ENCODE results near the gene RFC3. TPM values are rescaled to one million over a fixed set of nuclear protein-coding genes. Genes with fewer than 3 reads are reported as not detected.
A peak's percentile ranks its signal among the peaks of the same experiment; 100 is the strongest.

Gene RFC3
- polyA plus RNA-seq, 6 donors from 2014 or later: 6.7 to 10.9 (median 8.0) TPM

- no peaks in the 10 kb centered on the region for H3K27me3 Mint-ChIP-seq
- H3K4me1 Mint-ChIP-seq: no peaks in the 10 kb centered on the region
- no peak for DNase-seq
- H3K9me3 Mint-ChIP-seq: peaks cover 0 to 5% (median 0%) of the 10 kb centered on the region in 7 donors
- no peak for ATAC-seq (ENCODE audit: low read depth in 2 of 2)
- peaks cover 4 to 11% of the 10 kb centered on the region in 2 donors for H3K36me3 Mint-ChIP-seq
- H3K4me3 Mint-ChIP-seq: no peak overlapping the region
- no peak overlapping the region for H3K27ac Mint-ChIP-seq
Measured at GRCh38 chr13:33876716-33877394, 58.9 kb downstream of the RFC3 start.

DNA sequence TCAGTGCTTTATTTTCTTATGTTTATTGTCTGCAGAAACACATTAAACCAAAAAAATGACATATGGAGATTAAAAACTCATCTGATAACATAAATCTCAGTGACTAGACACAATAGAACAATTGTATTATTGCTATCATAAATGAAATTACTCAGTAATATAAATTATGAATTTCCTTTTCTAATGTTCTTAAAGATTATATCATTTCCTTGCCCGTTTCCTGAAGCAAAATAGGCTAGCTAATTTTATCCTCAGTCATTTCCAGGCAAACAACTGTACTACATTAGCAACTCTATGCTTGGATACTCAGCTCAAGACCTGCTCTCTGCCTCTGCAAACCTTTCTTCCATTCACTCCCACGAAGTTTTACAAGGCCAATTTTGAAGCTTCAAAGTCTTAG is 61.2 kb downstream of the RFC3 start:
- DNase-seq (no peak), ATAC-seq (ENCODE audit: low read depth in 2 of 2) (no peak)
- peaks cover 10 to 13% of the 10 kb centered on the region in 2 donors for H3K36me3 Mint-ChIP-seq
- peaks cover 0 to 6% (median 4%) of the 10 kb centered on the region in 7 donors for H3K9me3 Mint-ChIP-seq
- no peaks in the 10 kb centered on the region for H3K4me1 Mint-ChIP-seq
- peak overlapping the region in 1 of 6 donors; percentile 17 for H3K27ac Mint-ChIP-seq
- no peak overlapping the region for H3K4me3 Mint-ChIP-seq
- H3K27me3 Mint-ChIP-seq: no peaks in the 10 kb centered on the region

DNA sequence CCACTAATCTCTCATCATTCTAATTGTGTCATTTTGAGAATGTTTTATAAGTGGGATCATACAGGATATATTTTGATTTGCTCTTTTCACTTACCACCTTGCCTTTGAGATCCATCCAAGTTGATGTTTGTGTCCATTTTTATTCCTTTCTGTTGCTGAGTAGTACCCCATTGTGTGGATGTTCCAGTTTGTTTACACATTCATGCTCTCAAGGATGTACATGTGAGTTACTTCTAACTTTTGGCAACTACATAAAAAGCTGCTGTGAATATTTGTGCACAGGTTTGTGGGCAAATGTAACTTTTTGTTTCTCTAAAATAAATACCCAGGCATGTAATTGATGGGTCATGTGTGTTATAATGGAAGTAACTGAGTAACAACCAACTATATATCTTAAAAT is 64.9 kb downstream of the RFC3 start:
- H3K9me3 Mint-ChIP-seq: peaks cover 0 to 9% (median 4%) of the 10 kb centered on the region in 7 donors
- H3K27ac Mint-ChIP-seq: no peak overlapping the region
- no peaks in the 10 kb centered on the region for H3K27me3 Mint-ChIP-seq
- H3K4me3 Mint-ChIP-seq: no peak overlapping the region
- H3K4me1 Mint-ChIP-seq: no peaks in the 10 kb centered on the region
- ATAC-seq (ENCODE audit: low read depth in 2 of 2) (no peak), DNase-seq (no peak)
- H3K36me3 Mint-ChIP-seq: peaks cover 10 to 13% of the 10 kb centered on the region in 2 donors

- Mint-ChIP-seq H3K9me3 (peaks cover 0 to 9% (median 4%) of the 10 kb centered on the region in 7 donors), H3K4me3 (no peak overlapping the region), H3K27ac (no peak overlapping the region)
Measured at GRCh38 chr13:33884531-33885220, 66.7 kb downstream of the RFC3 start.

More at GRCh38 chr13:33884531-33885220, 66.7 kb downstream of the RFC3 start:
- ATAC-seq (ENCODE audit: low read depth in 2 of 2) (no peak), DNase-seq (no peak)
- Mint-ChIP-seq H3K36me3 (peaks cover 10 to 13% of the 10 kb centered on the region in 2 donors), H3K4me1 (no peaks in the 10 kb centered on the region), H3K27me3 (no peaks in the 10 kb centered on the region)
